ENCODE data around the gene RPL22L1.

DNA sequence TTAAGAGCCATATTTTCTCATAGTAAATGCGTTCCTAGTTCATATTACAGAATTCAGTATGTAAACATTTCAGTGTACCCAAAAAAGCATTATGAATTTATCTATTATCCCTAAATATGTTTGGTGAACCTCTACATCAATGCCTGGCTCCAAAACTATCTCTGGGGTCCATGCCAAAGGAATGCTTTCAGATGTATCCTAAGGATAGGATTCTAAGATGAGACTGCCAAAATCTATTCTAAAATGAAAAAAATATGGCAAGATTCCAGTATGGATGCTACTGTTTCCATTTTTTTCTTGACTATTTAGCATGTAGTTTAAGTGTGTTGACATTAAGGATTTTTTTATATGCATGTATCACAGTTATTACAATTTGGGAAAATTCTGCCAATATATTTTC lies 19.6 kb upstream of the RPL22L1 start:
- TF ChIP-seq, protein P1, sequence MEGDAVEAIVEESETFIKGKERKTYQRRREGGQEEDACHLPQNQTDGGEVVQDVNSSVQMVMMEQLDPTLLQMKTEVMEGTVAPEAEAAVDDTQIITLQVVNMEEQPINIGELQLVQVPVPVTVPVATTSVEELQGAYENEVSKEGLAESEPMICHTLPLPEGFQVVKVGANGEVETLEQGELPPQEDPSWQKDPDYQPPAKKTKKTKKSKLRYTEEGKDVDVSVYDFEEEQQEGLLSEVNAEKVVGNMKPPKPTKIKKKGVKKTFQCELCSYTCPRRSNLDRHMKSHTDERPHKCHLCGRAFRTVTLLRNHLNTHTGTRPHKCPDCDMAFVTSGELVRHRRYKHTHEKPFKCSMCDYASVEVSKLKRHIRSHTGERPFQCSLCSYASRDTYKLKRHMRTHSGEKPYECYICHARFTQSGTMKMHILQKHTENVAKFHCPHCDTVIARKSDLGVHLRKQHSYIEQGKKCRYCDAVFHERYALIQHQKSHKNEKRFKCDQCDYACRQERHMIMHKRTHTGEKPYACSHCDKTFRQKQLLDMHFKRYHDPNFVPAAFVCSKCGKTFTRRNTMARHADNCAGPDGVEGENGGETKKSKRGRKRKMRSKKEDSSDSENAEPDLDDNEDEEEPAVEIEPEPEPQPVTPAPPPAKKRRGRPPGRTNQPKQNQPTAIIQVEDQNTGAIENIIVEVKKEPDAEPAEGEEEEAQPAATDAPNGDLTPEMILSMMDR (conservative IDR thresholded peaks at IDR 0.05) = no peak
- no peak for TF ChIP-seq EZH2 (IDR thresholded peaks at IDR 0.05; ENCODE audit: low read depth)

All from PC-9 (cell line).